HG03520 (cell line): Measurements from ENCODE around the gene LAMC2.
"Not testable (repeated sequence)": the region's sequence is repeated elsewhere in the genome, so short reads cannot be mapped to it uniquely, and the experiment has no call there.

Experiments used
- ATAC-seq: cut with Tn5 transposase; IDR thresholded peaks from one replicate; pipeline ENCODE4 v1.9.1; 2021; ENCODE audit warnings: mild to moderate bottlenecking, moderate library complexity; ENCODE audit not compliant: unreplicated experiment

The LAMC2 gene

GRCh38 chr1:183185941-183186490, at the start of gene LAMC2:
Gene LAMC2 (plus strand): TSS chr1:183186264. CDS start chr1:183186353, 89 bp downstream.
- ATAC-seq, result no peak

GRCh38 chr1:183137782-183138181, 48.3 kb upstream of the LAMC2 start:
- no peak for ATAC-seq

- no peak for ATAC-seq
Observed at GRCh38 chr1:183138301-183138700, 47.8 kb upstream of the LAMC2 start.

- ATAC-seq, result no peak
Observed at GRCh38 chr1:183139281-183139942, 46.7 kb upstream of the LAMC2 start.

- no peak for ATAC-seq
Observed at GRCh38 chr1:183140633-183141032, 45.4 kb upstream of the LAMC2 start.

- no peak for ATAC-seq
Observed at GRCh38 chr1:183142171-183142570, 43.9 kb upstream of the LAMC2 start.

GRCh38 chr1:183143576-183144315, 42.3 kb upstream of the LAMC2 start:
- no peak for ATAC-seq

GRCh38 chr1:183144752-183145151, 41.3 kb upstream of the LAMC2 start:
- no peak for ATAC-seq

- ATAC-seq, result no peak
Observed at GRCh38 chr1:183147735-183148134, 38.3 kb upstream of the LAMC2 start.

GRCh38 chr1:183148599-183148998, 37.5 kb upstream of the LAMC2 start:
- no peak for ATAC-seq

- no peak for ATAC-seq
Observed at GRCh38 chr1:183149273-183149672, 36.8 kb upstream of the LAMC2 start.

GRCh38 chr1:183150032-183150431, 36.0 kb upstream of the LAMC2 start:
- ATAC-seq, result not testable (repeated sequence)

GRCh38 chr1:183150445-183150844, 35.6 kb upstream of the LAMC2 start:
- ATAC-seq, result no peak

- ATAC-seq, result no peak
Observed at GRCh38 chr1:183152180-183152579, 33.9 kb upstream of the LAMC2 start.

- no peak for ATAC-seq
Observed at GRCh38 chr1:183155939-183156338, 30.1 kb upstream of the LAMC2 start.

- ATAC-seq, result no peak
Observed at GRCh38 chr1:183159960-183160359, 26.1 kb upstream of the LAMC2 start.

- no peak for ATAC-seq
Observed at GRCh38 chr1:183161391-183161790, 24.7 kb upstream of the LAMC2 start.

- no peak for ATAC-seq
Observed at GRCh38 chr1:183163316-183163715, 22.7 kb upstream of the LAMC2 start.

- ATAC-seq, result no peak
Observed at GRCh38 chr1:183164340-183164739, 21.7 kb upstream of the LAMC2 start.

- no peak for ATAC-seq
Observed at GRCh38 chr1:183164963-183165362, 21.1 kb upstream of the LAMC2 start.

- ATAC-seq, result no peak
Observed at GRCh38 chr1:183165456-183165855, 20.6 kb upstream of the LAMC2 start.

GRCh38 chr1:183166454-183166853, 19.6 kb upstream of the LAMC2 start:
- no peak for ATAC-seq
